ENCODE results near the gene TGM2.

TGM2 gene

DNA sequence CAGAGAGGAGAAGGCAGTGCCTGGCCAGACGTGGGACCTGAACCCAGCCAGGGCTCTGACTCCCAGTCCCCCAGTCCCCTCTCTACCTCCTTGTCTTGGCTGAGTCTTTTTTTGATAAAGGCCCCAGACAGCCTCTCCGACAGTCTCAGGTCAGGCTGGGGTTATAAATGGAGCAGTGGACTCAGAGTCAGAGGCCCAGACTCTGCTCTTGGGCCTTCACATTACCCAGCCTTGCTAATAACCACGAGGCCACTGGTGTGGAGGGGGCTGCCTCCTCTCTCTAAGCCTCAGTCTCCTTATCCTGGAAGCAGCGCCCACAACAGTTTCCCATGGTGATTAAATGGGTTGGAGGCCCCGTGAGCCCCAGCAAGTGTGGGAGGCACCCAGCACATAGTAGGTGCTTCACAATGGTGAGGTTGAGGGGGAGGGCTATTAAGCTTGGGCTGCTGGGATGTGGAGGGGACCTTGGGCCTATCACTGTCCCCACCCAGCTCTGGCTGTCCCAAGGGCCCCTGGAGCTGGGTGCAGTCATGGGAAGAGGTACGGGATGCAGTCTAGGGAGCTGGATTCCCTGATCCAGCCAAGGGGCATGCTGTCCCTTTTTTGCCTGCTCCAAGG, 35.7 kb downstream of the TGM2 start:
- no peak for DNase-seq

DNA sequence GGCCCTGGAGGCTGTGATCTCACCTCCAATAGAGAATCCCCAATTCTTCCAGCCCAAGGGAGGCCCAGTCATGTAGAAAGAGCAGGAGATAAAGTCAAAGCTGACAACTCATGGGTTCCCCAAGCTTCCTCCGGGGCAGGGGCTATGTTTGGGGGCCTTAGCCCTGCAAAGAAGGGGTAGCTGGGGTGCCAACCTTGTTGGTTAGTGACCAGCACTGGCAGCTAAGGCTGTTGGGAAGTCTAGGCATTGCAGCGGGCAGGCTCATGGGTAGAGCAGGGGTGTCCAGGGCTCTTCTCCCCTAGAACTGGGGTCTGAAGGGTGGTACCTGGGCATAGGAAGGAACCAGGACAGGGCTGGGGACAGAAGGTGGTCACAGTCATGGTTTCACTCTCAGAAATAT, 36.4 kb downstream of the TGM2 start:
- DNase-seq: no peak

DNA sequence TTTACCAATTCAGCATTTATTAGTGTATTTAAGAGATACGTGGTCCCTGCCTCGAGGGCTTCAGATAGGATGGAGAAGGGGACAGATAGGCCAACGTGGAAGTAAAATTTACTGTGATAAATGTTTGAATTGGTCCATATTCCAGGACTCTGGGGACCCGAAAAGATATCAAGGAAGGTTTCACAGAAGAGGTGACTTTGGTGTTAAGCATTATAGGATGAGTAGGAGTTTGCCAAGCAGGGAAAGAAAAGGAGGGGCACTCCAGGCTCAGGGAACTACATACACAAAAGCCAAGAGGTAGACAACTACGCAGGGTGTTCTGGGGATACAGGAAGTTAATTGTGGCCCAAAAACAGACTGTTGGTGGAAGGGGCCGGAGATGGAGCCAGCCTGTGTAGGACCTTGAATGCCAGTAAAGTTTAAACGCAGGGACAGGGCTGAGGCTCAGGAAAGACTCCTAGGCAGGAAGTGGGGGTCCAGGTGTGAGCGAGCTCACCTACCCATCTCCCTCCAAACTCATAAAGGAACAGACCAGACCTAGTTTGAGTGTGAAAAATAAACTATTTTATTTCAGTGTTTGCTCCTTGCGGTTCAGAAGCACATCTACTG, 37.0 kb downstream of the TGM2 start:
- DNase-seq: no peak

DNA sequence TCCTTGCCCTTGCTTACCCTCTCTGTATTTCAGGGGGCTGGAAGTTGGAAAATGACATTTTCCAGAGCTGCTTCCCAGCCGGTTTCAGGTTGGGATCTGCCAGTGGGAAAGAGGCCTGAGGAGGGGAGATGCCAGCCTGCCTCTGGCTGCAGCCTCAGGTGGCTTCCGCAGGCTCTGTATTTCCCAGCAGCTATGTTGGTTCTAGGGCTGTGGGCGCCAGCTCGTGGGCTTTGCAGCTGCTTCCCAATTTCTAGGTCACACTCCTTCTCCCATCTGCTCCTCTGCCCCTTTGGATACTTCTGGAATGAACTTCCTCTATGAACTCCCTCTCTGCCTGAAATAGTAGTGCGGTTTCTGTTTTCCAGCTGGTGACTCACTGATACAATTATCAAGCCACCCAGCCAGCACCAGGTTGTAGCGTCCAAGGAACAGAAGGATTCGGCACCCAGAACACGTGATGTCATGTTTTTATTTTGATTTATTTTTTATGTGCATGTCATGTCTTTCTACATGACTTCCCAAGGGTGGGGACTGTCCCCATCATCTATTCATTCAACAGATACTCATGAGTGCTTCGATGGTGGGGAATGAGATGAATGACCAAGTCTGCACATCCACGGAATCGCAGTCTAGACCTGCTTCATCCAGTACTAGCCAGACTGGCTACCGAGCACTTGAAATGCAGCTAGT, 38.0 kb downstream of the TGM2 start:
- no peak for DNase-seq

DNA sequence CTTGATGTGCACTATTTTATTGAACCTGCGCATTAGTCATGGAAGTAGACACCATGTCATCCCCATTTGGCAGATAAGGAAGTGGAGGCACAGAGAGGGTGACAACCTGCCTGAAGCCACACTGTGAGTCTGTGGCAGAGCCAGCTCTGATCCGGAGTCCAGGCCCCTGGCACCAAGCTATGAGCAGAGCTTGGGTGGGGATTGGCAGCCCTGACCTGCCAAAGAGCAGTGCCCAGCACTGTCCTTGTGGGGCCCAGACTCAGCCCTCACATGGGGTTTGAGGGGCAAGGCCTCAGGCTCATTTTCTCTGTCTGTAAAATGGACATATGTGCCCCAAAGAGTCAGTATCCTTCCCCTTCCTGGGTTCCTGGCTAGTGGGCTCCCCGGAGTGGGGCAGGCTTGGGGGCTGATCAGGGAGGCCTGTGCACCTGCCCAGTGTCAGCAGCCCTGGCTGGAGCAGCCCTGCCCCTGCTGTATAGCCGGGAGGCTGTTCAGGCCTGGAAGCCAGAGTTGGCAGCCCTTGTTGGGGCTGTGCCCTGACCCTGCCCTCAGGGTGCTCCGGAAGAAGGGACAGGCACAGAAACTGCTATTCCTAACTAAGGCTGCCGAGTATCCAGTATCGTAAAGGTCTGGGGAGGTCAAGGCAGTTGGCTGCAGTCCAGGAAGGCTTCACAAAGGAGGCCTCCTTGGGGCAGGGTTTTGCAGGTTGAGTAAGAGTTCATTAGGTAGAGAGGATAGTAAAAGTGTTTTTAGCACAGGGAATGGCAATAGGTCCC, 38.7 kb downstream of the TGM2 start:
- no peak for DNase-seq

DNA sequence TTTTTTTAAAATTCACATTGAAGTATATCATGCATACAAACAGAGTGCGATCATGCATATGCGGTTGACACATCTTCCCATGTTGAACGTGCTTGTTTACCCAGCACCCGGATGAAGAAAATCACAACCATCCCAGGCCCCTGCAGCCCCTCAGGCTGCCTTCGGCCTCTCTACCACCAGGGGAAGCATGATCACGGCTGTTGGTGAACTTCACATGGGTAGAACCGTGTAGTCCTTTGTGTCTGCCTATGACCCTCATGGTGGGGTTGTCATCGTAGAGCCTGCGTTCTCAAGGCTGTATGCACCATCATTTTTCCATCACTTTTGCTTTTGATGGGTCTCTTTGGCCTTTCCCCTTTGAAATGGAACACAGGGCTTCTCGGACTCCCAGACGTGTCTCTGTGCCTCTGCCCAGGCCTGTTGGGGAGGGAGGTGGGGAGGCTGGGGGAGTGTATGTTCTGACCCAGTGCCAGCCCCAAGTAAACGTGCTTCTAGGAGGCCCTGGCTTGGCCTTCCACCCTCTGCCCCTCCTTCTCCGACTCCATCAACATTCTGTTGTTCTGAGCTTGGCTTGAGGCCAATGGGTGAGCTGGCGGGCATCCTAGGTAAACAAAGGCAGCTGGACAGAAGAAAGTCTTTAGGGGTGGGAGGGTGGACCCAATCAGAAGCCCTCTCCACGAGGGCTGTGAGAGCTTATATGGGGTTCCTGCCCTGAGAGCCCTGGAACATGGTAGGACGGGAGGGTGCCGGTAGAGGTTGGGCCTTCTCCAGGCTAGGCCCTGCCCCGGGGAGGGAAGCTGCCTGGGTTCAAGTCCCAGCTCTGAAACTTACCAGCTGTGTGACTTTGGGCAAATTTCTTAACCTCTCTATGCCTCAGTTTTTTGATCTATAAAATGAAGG, 39.7 kb downstream of the TGM2 start:
- no peak for DNase-seq

DNA sequence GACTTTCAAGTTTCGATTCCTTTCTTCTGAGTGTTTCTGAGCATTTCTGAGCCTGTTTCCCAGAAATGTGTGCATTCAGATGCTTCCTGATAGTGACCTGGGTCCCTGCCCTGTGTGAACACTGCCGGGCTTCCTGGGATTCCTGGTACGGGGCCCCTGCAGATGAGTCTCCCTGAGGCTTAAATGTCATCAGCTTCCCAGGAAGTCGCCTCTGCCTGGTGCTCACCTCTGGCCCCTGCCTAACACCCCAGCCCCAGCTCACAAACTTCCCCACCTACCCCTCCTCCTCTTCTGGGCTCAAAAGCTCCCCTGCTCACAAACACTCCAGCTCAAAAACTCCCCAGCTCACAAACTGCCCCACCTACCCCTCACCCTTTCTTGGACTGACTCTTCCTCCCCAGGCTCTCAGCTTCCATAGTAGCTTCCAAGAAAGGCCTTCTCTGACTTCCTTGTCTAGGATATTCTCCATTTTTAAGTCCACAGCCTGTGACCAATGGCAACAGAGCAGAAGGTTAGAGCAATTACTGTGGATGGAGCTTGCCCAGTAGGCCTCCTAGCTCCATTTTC, 42.0 kb downstream of the TGM2 start:
- no peak for DNase-seq

DNA sequence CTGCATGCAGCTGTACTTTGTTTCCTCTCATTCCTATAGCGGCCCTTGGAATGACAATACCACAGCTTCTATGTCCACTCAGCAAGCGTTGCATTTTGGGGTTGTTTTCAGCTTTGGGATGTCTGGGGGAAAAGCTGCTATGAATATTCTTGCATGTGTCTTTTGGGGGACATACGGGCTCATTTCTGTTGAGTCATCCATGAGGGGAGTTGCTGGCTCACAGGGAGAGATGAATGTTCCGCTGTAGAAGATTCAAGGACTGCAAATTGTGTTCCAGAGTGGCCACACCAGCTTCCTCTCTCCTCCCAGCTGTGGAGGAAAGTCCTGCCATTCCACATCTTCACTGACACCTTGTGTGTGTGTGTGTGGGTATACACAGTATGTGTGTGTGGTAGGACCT, 43.3 kb downstream of the TGM2 start:
- DNase-seq: no peak

DNA sequence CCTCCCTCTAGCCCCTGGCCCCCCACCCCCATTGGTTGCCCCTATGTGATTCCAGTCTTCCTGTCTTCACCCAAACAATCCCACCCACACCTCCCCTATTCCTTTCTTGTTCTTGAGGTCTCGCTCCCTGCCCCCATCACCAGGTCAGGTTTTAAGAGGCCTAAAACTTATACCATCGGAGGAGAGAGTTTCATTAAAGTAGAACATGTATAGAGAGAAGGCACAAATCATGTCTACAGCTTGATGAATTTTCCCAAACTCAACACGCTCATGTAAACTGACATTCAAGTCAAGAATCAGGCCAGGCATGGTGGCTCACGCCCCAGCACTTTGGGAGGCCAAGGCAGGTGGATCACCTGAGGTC, 44.5 kb downstream of the TGM2 start:
- no peak for DNase-seq

DNA sequence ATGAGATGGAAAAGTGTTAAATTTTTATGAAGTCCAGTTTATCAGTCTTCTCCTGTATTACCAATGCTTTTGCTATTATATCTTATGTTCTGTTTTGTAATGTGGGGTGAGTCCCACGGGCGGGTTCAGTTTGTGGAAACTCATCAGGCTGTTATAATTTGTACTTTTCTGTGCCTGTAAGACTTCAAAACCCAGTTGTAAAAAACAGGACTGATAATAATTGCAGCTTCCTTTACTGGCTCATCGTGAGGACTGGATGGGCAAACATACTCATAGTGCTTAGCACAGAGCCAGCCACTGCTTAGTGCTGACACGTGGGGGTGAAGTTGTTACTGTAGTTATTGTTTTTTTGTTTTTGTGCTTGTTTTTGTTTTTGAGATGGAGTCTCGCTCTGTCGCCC, 45.6 kb downstream of the TGM2 start:
- DNase-seq: no peak

DNA sequence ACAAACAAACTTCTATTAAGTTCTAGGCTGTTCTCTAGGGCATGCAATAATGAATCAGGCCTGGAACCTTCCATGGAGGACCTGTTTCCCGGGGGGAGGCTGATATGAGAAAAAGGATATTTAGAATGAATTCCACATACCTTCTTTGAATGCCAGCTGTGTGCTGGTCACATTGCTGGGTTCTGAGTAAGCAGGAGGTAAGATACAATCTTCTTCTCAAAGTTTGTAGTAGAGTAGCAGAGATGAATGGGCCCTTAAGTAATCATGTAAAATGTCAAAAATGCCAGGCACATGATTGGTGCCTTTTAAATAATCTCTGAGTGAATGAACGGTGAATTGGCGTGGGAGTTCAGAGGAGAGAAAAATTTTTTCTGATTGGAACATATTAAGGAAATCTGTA, 47.4 kb downstream of the TGM2 start:
- DNase-seq: no peak

DNA sequence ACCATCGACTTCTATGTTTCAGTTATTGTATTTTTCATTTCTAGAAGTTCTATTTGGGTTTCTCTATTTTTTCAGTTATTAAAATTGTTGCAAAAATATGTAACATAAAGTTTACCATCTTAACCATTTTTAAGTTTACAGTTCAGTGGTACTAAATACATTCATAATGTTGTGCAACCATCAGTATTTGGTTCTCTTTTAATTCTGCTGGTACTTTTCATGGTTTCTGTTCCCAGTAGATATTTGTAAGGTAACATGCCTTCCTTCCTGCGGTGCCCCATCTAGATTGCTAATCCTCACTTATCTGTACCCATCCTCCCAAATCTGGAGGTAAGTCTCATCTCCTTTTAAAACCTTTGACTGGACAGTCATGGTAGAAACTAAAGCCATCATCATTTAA, 47.9 kb downstream of the TGM2 start:
- no peak for DNase-seq

DNA sequence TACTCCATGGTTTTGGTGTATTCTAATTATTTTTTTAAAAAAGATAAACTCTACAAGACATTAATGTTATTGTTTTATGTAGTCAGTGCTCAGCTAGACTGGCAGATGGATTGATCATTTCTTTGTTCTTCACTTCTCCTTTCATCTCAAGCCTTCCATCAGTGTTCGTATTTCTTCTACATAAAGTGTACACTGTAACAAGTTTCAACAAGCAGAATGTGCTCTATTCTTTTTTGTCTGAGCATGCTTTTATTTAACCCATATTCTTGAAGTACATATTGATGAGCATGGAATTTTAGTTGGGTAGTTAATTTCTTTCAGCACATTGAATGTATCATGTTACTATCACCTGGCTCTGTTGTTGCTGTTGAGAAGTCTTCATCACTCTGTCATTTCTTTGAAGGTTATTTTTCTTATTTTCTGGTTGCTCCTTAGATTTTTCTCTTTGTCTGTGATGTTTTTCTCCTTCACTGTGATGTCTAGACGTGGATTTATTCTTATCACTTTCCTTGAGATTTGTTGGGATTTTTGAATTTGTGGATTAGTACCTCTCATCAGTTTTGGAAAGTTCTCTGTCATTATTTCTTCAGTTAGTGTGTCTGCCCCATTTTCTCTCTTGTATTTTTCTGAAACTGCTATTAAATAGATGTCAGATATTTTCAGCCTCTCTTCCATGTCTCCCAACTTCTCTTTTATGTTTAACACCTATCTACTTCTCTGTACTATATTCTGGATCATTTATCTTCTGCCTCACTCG, 48.5 kb downstream of the TGM2 start:
- no peak for DNase-seq

DNA sequence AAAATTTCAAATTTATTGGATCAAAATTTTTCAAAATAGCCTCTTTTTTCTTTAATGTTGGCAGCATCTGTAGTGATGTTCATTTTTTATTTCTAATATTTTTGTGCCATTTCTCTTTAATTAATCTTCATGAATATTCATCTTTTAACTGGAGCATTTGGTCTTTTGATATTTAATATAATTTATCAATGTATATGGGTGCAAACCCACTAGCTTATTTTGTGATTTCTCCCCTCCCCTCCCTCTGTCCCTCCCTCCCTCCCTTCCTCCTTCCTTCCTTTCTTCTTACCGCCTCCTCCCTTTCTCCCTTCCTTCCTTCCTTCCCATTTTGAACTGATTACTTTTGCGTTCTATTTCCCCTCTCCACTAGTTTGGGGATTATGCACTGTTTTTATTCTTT, 49.2 kb downstream of the TGM2 start:
- DNase-seq: no peak

DNA sequence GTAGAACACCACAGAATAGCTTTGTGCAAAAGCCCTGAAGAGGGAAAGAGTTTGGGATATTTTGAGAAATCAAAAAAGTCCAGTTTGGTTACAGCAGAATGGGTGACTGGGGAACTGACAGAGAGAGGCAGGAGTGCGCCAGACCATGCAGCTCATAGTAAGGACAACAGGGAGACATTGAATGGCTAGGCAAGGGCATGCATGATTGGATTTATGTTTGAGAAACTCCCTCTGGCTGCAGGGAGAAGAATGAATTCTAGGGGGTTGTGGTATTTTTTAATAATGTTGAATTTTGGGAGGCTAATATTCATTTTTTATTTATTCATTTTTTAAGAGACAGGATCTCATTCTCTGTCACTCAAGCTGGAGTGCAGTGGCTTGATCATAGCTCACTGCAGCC, 49.9 kb downstream of the TGM2 start:
- DNase-seq: no peak

DNA sequence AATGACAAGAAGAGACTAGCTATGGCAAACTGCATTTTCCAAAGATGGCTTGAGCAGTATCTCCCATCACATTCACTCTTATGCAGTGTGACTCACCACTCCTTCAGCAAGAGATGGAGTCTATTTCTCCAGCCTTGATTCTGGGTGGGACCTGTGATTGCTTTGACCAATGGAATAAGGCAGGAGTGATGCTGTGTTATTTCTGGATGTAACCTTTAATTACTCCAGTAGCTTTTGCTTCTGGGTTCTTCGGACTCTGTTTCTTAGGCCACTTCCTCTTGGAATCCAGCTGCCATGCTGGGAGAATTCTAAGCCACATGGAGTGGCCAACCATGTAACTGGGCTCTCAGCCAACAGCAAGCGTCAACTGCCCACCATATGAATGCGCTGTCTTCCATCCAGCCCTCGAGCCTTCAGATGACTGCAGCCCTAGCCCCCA, 50.7 kb downstream of the TGM2 start:
- no peak for DNase-seq

DNA sequence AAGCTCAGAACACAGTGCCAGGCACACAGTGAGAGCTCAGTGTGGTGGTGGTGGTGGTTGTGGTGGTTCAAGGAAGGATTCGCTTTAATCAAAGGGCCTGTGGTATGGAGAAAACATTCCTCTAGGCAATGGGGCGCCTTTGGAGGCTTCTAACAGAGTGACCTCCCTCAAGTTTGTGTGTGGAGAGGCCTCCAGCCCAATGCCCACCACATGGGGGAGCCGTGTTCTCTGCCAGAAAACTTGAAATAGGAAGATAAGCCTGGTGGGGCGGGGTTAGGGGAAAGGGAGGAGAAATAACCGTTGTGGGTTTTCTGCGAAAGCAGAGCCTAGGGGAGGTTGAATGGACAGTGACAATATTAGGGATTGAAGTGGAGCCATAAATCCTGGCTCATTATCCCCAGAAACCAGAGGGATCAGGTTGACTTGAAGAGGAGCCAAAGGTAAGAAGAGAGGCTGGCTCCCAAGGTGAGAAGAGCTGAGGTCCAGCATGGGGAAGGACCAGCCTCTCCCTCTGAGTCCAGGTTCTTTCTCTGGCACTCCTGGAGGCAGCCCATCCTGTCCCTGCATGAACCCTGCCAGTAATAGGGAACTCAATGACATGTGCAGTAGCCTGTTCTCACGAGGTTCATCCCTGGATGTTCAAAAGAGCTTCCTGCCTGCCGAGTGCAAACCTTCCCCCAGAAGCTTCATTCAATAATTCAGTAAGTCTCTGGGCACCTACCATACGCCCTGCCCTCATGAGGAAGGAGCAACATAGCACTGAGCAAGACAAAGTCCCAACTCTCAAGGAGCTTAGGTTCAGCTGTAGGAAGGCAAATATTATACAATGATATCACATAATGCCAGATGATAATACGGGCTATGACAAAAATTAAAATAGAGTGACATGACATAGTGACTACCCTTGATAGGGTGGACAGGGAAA, 51.4 kb downstream of the TGM2 start:
- no peak for DNase-seq

DNA sequence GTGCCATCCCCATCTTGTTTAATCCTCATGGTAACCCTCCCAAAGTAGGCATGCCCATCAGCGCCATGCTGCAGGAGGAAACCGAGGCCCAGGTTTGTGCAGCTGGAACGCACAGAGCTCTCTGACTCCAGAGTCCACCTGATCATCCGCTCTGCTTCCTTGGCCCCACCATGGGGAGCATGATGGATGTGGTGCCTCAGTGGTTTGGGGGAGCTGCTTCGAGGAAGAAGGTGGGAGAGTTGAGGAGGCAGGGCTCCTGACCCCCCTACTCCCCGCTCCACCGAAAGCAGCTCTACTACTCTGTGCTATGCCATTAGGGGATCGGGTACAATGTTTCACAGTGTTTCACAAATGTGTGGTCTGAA, 52.2 kb downstream of the TGM2 start:
- DNase-seq: no peak

DNA sequence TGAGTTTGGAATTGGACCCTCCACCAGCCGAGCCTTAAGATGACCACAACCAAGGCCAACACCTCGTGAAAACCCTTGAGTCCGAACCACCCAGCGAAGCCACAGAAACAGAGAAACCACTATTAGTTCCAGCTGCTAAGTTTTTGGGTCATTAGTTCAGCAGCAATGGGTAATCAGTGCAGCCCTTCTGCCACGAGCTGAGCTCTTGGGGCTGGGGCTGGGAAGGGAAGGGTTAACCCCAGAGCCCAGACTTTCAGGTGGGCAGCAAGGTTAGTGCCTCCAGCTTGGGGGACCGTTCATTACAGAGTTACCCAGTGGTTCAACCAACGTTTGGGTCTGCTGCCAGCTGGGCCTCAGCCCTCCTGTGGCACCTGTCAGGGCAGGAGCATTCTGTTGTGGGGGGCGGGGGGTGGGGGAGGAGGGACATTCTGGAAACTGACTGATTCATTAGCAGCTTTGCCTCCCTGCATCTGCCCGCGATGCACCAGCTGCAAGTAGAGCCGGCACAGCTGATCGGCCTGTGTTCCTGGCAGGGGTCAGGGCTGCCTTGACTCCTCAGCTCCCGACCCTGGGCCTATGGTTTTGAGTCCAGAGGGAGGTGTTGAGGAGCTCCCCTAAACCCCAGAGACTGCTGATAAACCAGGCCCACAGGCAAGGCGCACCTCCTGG, 52.7 kb downstream of the TGM2 start:
- no peak for DNase-seq

Data from NCI-H187 (cell line).